Activated B cell treated with CpG ODN at 0.5 μM for 24 hours (primary cell): ENCODE results near the gene HK2. TPM values are rescaled to one million over a fixed set of nuclear protein-coding genes. Genes with fewer than 3 reads are reported as not detected.
"Not testable (repeated sequence)": the region's sequence is repeated elsewhere in the genome, so short reads cannot be mapped to it uniquely, and the experiment has no call there.

Source experiments
- ATAC-seq: fragments of 200-7000 bp; cut with Tn5 transposase; one replicate; pipeline ENCODE4 v1.10.0; 2021; ENCODE audit warnings: low read depth, mild to moderate bottlenecking, moderate library complexity
- CTCF ChIA-PET: fragments of 350-600 bp; sonication (Branson Sonifier 250); formaldehyde crosslinking; loops from one replicate; lab custom pipeline; 2021; ENCODE audit warnings: antibody characterized with exemption; lab: Charles Lee
- POLR2A ChIA-PET: fragments of 350-600 bp; sonication (Branson Sonifier 250); formaldehyde crosslinking; loops from one replicate; lab custom pipeline; 2021; ENCODE audit warnings: antibody characterized with exemption; lab: Charles Lee
- DNase-seq: peaks from one replicate; pipeline ENCODE4 v3.0.0; 2022
- H3K27ac Mint-ChIP-seq: one replicate; pipeline ENCODE4 v1.8.0; 2020; ENCODE audit warnings: mixed read lengths
- H3K27me3 Mint-ChIP-seq: one replicate; pipeline ENCODE4 v1.8.0; 2021; ENCODE audit warnings: mixed read lengths
- H3K36me3 Mint-ChIP-seq: one replicate; pipeline ENCODE4 v1.8.0; 2021; ENCODE audit warnings: low read depth, mixed read lengths
- H3K4me1 Mint-ChIP-seq: one replicate; pipeline ENCODE4 v1.8.0; 2021; ENCODE audit warnings: mixed read lengths
- H3K4me3 Mint-ChIP-seq: one replicate; pipeline ENCODE4 v1.8.0; 2020; ENCODE audit warnings: mild to moderate bottlenecking, mixed read lengths
- H3K9me3 Mint-ChIP-seq: one replicate; pipeline ENCODE4 v1.8.0; 2020; ENCODE audit warnings: mixed read lengths
- CTCF ChIP-seq: fragments of 200-600 bp; IDR thresholded peaks from one replicate; pipeline ENCODE4 v1.8.0; 2022; ENCODE audit warnings: antibody characterized with exemption, mild to moderate bottlenecking
- intact Hi-C: fragments of 100-400 bp; cut with micrococcal nuclease; formaldehyde crosslinking; loops from one replicate; pipeline ENCODE4 v1.15.1; 2024
- total RNA-seq: library from RNA; stranded (reverse); gene quantifications from 2 replicates; pipeline ENCODE4 v1.2.3, GENCODE V29; 2022

Gene HK2
- 14.5 and 15.3 TPM in 2 replicates for total RNA-seq

GRCh38 chr2:74833418-74834233 lies at the start of gene HK2:
TSS of gene HK2 (plus strand) at chr2:74834127. CDS start at chr2:74834581, 454 bp downstream.
- Mint-ChIP-seq H3K9me3 (no peaks in the 10 kb centered on the region), H3K4me3 (peak within 1 kb of the TSS; percentile 95), H3K36me3 (peaks cover 4% of the 10 kb centered on the region), H3K27ac (peak within 1 kb of the TSS; percentile 90), H3K4me1 (peaks cover 32% of the 10 kb centered on the region), H3K27me3 (no peaks in the 10 kb centered on the region)
- CTCF ChIA-PET: interaction anchor here (1.0 to 4.4 kb wide), 3 partner anchors 16 to 142 kb away, joined by 3 to 40 read pairs (median 4); no protein-coding TSS in a partner anchor
- intact Hi-C loops: loop anchor here (1.0 to 10.0 kb wide), 4 partner anchors 16 to 1097 kb away; partner anchors contain the start of genes PCGF1 and TPRKB
- POLR2A ChIA-PET: interaction anchor here (0.5 to 6.6 kb wide), 5 partner anchors 10 to 1540 kb away, joined by 3 to 47 read pairs (median 3); partner anchors contain the start of genes EGR4 and SEMA4F
- peak; percentile 80 for DNase-seq
- TF ChIP-seq CTCF: no peak
- peak; percentile 82 for ATAC-seq

- Mint-ChIP-seq H3K27ac (no peak overlapping the region), H3K4me1 (no peaks in the 10 kb centered on the region), H3K9me3 (peaks cover 14% of the 10 kb centered on the region), H3K4me3 (no peak overlapping the region), H3K36me3 (no peaks in the 10 kb centered on the region), H3K27me3 (peaks cover 14% of the 10 kb centered on the region)
- no peak for TF ChIP-seq CTCF
- intact Hi-C loops: no loop called here
- ChIA-PET CTCF (no interaction called here), POLR2A (no interaction called here)
- DNase-seq (no peak), ATAC-seq (no peak)
Measured at GRCh38 chr2:74789271-74789670, 44.7 kb upstream of the HK2 start.

- H3K4me3 Mint-ChIP-seq: no peak overlapping the region
- DNase-seq (no peak), ATAC-seq (no peak)
- CTCF ChIA-PET: no interaction called here
- intact Hi-C loops: no loop called here
- TF ChIP-seq CTCF: no peak
- H3K27ac Mint-ChIP-seq: no peak overlapping the region
- POLR2A ChIA-PET: no interaction called here
- no peaks in the 10 kb centered on the region for H3K36me3 Mint-ChIP-seq
- H3K27me3 Mint-ChIP-seq: peaks cover 14% of the 10 kb centered on the region
- peaks cover 14% of the 10 kb centered on the region for H3K9me3 Mint-ChIP-seq
- H3K4me1 Mint-ChIP-seq: no peaks in the 10 kb centered on the region
Measured at GRCh38 chr2:74792282-74792681, 41.6 kb upstream of the HK2 start.

- ATAC-seq, POLR2A ChIA-PET, CTCF ChIA-PET, H3K4me3 Mint-ChIP-seq, DNase-seq, intact Hi-C loops, H3K9me3 Mint-ChIP-seq, H3K4me1 Mint-ChIP-seq, H3K27ac Mint-ChIP-seq, H3K36me3 Mint-ChIP-seq, H3K27me3 Mint-ChIP-seq: not testable (repeated sequence)
Measured at GRCh38 chr2:74794878-74795277, 39.0 kb upstream of the HK2 start.

- ChIA-PET CTCF (no interaction called here), POLR2A (no interaction called here)
- Mint-ChIP-seq H3K9me3 (peaks cover 3% of the 10 kb centered on the region), H3K27ac (no peak overlapping the region), H3K36me3 (no peaks in the 10 kb centered on the region), H3K4me1 (peaks cover 8% of the 10 kb centered on the region), H3K4me3 (no peak overlapping the region), H3K27me3 (peaks cover 12% of the 10 kb centered on the region)
- TF ChIP-seq CTCF: no peak
- no peak for DNase-seq
- intact Hi-C loops: no loop called here
- no peak for ATAC-seq
Measured at GRCh38 chr2:74806355-74806839, 27.5 kb upstream of the HK2 start.
